DND-41 (cell line): Measurements from ENCODE around the gene SFXN5.

ENCODE experiments used
- ATAC-seq: fragments of 200-7000 bp; cut with Tn5 transposase; 3 replicates; pipeline ENCODE4 v1.9.1; 2021; ENCODE audit warnings: low read depth; ENCODE audit not compliant: insufficient read depth
- DNase-seq: peaks from one replicate; pipeline ENCODE4 v3.0.0-alpha.2; 2020
- H2AFZ ChIP-seq: 2 replicates; pipeline ENCODE4 v1.6.0; 2012; ENCODE audit warnings: low read depth, low read length
- H3K27ac ChIP-seq: 2 replicates; pipeline ENCODE4 v1.5.1; 2012; ENCODE audit warnings: low read length, inconsistent platforms
- H3K27me3 ChIP-seq: fragments of 200-600 bp; sonication (generic); 2 replicates; pipeline ENCODE4 v1.6.0; 2012; ENCODE audit warnings: low read length, mild to moderate bottlenecking, inconsistent platforms; ENCODE audit not compliant: insufficient read depth, poor library complexity
- H3K36me3 ChIP-seq: 2 replicates; pipeline ENCODE4 v1.5.1; 2012; ENCODE audit warnings: low read length, inconsistent platforms; ENCODE audit not compliant: insufficient read depth
- H3K4me1 ChIP-seq: 2 replicates; pipeline ENCODE4 v1.5.1; 2012; ENCODE audit warnings: mild to moderate bottlenecking, low read length; ENCODE audit not compliant: insufficient read depth
- H3K4me2 ChIP-seq: 2 replicates; pipeline ENCODE4 v1.6.0; 2012; ENCODE audit warnings: mild to moderate bottlenecking, moderate library complexity, low read length, inconsistent platforms; ENCODE audit not compliant: insufficient read depth
- H3K4me3 ChIP-seq, 2 experiments: fragments of 200-600 bp in 1 of 2; shearing (Covaris generic) in 1 of 2; 2 replicates each; pipeline ENCODE4 v1.5.1; 2012 to 2016; ENCODE audit warnings: inconsistent platforms in 2 of 2, low read length in 2 of 2, mild to moderate bottlenecking in 2 of 2, low read depth in 1 of 2, moderate library complexity in 1 of 2
- H3K79me2 ChIP-seq: 2 replicates; pipeline ENCODE4 v1.6.0; 2012; ENCODE audit warnings: low read length, inconsistent platforms; ENCODE audit not compliant: insufficient read depth
- H3K9ac ChIP-seq: 2 replicates; pipeline ENCODE4 v1.6.0; 2012; ENCODE audit warnings: low read depth, mild to moderate bottlenecking, inconsistent platforms, low read length, moderate library complexity
- H3K9me3 ChIP-seq: 2 replicates; pipeline ENCODE4 v1.5.1; 2012; ENCODE audit warnings: low read length, moderate library complexity, mild to moderate bottlenecking, inconsistent platforms; ENCODE audit not compliant: insufficient read depth, severe bottlenecking
- H4K20me1 ChIP-seq: 2 replicates; pipeline ENCODE4 v1.6.0; 2012; ENCODE audit warnings: low read length; ENCODE audit not compliant: insufficient read depth
- CTCF ChIP-seq: IDR thresholded peaks from 2 replicates; pipeline ENCODE4 v1.5.1; 2012; ENCODE audit warnings: borderline replicate concordance, low read length, moderate library complexity, mild to moderate bottlenecking; ENCODE audit not compliant: poor library complexity, severe bottlenecking; ENCODE audit errors: extremely low read depth
- EZH2 ChIP-seq: IDR thresholded peaks from 3 replicates; pipeline ENCODE4 v1.6.1; 2012; ENCODE audit warnings: borderline replicate concordance, low read depth, mild to moderate bottlenecking, moderate library complexity, low read length, inconsistent platforms; ENCODE audit not compliant: severe bottlenecking

SFXN5 gene

GRCh38 chr2:73077424-73077795 is 5.9 kb upstream of the SFXN5 start:
- no peak overlapping the region for H2AFZ ChIP-seq
- H3K9me3 ChIP-seq, result no peaks in the 10 kb centered on the region
- no peak overlapping the region for H3K9ac ChIP-seq
- DNase-seq, result no peak
- TF ChIP-seq CTCF (no peak), EZH2 (no peak)
- peaks cover 6% of the 10 kb centered on the region; the same call in 1 of the 2 replicates for H3K4me1 ChIP-seq
- ATAC-seq, result no peak
- H4K20me1 ChIP-seq, result no peaks in the 10 kb centered on the region
- no peak overlapping the region for H3K4me3 ChIP-seq
- H3K4me2 ChIP-seq, result no peak overlapping the region
- H3K27ac ChIP-seq, result no peak overlapping the region
- H3K79me2 ChIP-seq, result no peaks in the 10 kb centered on the region
- H3K36me3 ChIP-seq, result no peaks in the 10 kb centered on the region
- H3K27me3 ChIP-seq, result peaks cover 20% of the 10 kb centered on the region

- no peak overlapping the region for H3K9ac ChIP-seq
- ATAC-seq (no peak), DNase-seq (no peak)
- no peaks in the 10 kb centered on the region for H4K20me1 ChIP-seq
- TF ChIP-seq EZH2, result no peak
- no peak for TF ChIP-seq CTCF
- H3K4me3 ChIP-seq, result no peak overlapping the region
- no peak overlapping the region for H2AFZ ChIP-seq
- no peaks in the 10 kb centered on the region for H3K79me2 ChIP-seq
- no peaks in the 10 kb centered on the region for H3K36me3 ChIP-seq
- H3K27me3 ChIP-seq, result peaks cover 20% of the 10 kb centered on the region
- H3K4me2 ChIP-seq, result no peak overlapping the region
- H3K9me3 ChIP-seq, result no peaks in the 10 kb centered on the region
- peaks cover 11% of the 10 kb centered on the region for H3K4me1 ChIP-seq
- H3K27ac ChIP-seq, result no peak overlapping the region
These were observed 5.3 kb upstream of the SFXN5 start for GRCh38 chr2:73076701-73077423.

- TF ChIP-seq EZH2 (no peak), CTCF (no peak)
- no peak overlapping the region for H3K9ac ChIP-seq
- DNase-seq (no peak), ATAC-seq (no peak)
- H4K20me1 ChIP-seq, result no peaks in the 10 kb centered on the region
- H2AFZ ChIP-seq, result no peak overlapping the region
- no peak overlapping the region for H3K27ac ChIP-seq
- peaks cover 14% of the 10 kb centered on the region for H3K4me1 ChIP-seq
- H3K36me3 ChIP-seq, result no peaks in the 10 kb centered on the region; the same call in 1 of the 2 replicates
- H3K27me3 ChIP-seq, result peaks cover 20% of the 10 kb centered on the region
- no peaks in the 10 kb centered on the region for H3K9me3 ChIP-seq
- no peak overlapping the region for H3K4me2 ChIP-seq
- H3K4me3 ChIP-seq, result no peak overlapping the region
- H3K79me2 ChIP-seq, result peaks cover 4% of the 10 kb centered on the region
These were observed 4.2 kb upstream of the SFXN5 start for GRCh38 chr2:73075477-73076373.
